Activated CD4-positive, alpha-beta T cell treated with anti-CD3 and anti-CD28 coated beads, Interleukin-10, Interleukin-2, amounts not matched to agents 100 ng/mL and 50 ng/mL, durations not matched to agents 16 hours and 8 hours (primary cell): ENCODE data around the gene GPR68.
"Not testable (repeated sequence)": the region's sequence is repeated elsewhere in the genome, so short reads cannot be mapped to it uniquely, and the experiment has no call there.

Experiments
- DNase-seq: peaks from one replicate; pipeline ENCODE4 v3.0.0-alpha.2; 2020

The GPR68 gene

GRCh38 chr14:91187271-91187670 is 57.2 kb downstream of the GPR68 start:
- no peak for DNase-seq

GRCh38 chr14:91186515-91187066 is 57.9 kb downstream of the GPR68 start:
- no peak for DNase-seq

GRCh38 chr14:91185721-91186120 is 58.8 kb downstream of the GPR68 start:
- DNase-seq = no peak

- no peak for DNase-seq
Measured at GRCh38 chr14:91184559-91184958, 59.9 kb downstream of the GPR68 start.

GRCh38 chr14:91182753-91183152 is 61.8 kb downstream of the GPR68 start:
- DNase-seq = not testable (repeated sequence)
